Nephron (organoid): ENCODE data around the gene FBXW10.
"Not testable (repeated sequence)": the region's sequence is repeated elsewhere in the genome, so short reads cannot be mapped to it uniquely, and the experiment has no call there.

Experiments used
- H3K27ac Mint-ChIP-seq, 3 experiments: 2 replicates each; pipeline ENCODE4 v1.8.0; 2020; ENCODE audit warnings: mixed read lengths in 3 of 3, mild to moderate bottlenecking in 2 of 3, moderate library complexity in 1 of 3
- H3K27me3 Mint-ChIP-seq: 2 replicates; pipeline ENCODE4 v1.8.0; 2021; ENCODE audit warnings: low read depth, mild to moderate bottlenecking, moderate library complexity, mixed read lengths
- H3K36me3 Mint-ChIP-seq: 2 replicates; pipeline ENCODE4 v1.8.0; 2020; ENCODE audit warnings: low read depth, mixed read lengths
- H3K4me1 Mint-ChIP-seq: 2 replicates; pipeline ENCODE4 v1.8.0; 2020; ENCODE audit warnings: mixed read lengths
- H3K4me3 Mint-ChIP-seq, 3 experiments: 2 replicates each; pipeline ENCODE4 v1.8.0; 2020; ENCODE audit warnings: mild to moderate bottlenecking in 3 of 3, mixed read lengths in 3 of 3, moderate library complexity in 2 of 3
- H3K9me3 Mint-ChIP-seq: 2 replicates; pipeline ENCODE4 v1.8.0; 2020; ENCODE audit warnings: mixed read lengths
- CTCF ChIP-seq, 3 experiments: fragments of 200-600 bp; sonication (generic); IDR thresholded peaks; one replicate each; pipeline ENCODE4 v1.5.0; 2021; ENCODE audit warnings: antibody characterized with exemption in 3 of 3; ENCODE audit not compliant: unreplicated experiment in 3 of 3

Gene FBXW10

GRCh38 chr17:18816489-18817371, 72.9 kb downstream of the FBXW10 start:
- H3K4me1 Mint-ChIP-seq, H3K27me3 Mint-ChIP-seq, H3K4me3 Mint-ChIP-seq, H3K9me3 Mint-ChIP-seq, H3K36me3 Mint-ChIP-seq: not testable (repeated sequence)
- H3K27ac Mint-ChIP-seq, result peak overlapping the region in 2 of 3 experiments; percentile 6 to 71
- peak; percentile 67 to 71 (median 69) for TF ChIP-seq CTCF (IDR thresholded peaks at IDR 0.05; ENCODE audit: unreplicated experiment in 3 of 3)

GRCh38 chr17:18821430-18821829, 77.6 kb downstream of the FBXW10 start:
- H3K27me3 Mint-ChIP-seq, H3K9me3 Mint-ChIP-seq, H3K4me1 Mint-ChIP-seq, H3K4me3 Mint-ChIP-seq, H3K27ac Mint-ChIP-seq, H3K36me3 Mint-ChIP-seq: not testable (repeated sequence)

GRCh38 chr17:18827613-18828012, 83.8 kb downstream of the FBXW10 start:
- not testable (repeated sequence) for H3K27ac Mint-ChIP-seq, H3K4me1 Mint-ChIP-seq, H3K36me3 Mint-ChIP-seq, H3K4me3 Mint-ChIP-seq, H3K27me3 Mint-ChIP-seq, H3K9me3 Mint-ChIP-seq
